GM18505 (cell line): ENCODE data around the gene DMD.
A peak's percentile ranks its signal among the peaks of the same experiment; 100 is the strongest.

Experiments used
- ATAC-seq: cut with Tn5 transposase; IDR thresholded peaks from one replicate; pipeline ENCODE4 v1.9.1; 2021; ENCODE audit not compliant: unreplicated experiment
- POLR2A ChIP-seq: IDR thresholded peaks from 4 replicates; pipeline ENCODE4 v1.6.1; 2011; ENCODE audit warnings: borderline replicate concordance; ENCODE audit not compliant: insufficient read depth, insufficient read length; ENCODE audit errors: extremely low read depth

Gene DMD

DNA sequence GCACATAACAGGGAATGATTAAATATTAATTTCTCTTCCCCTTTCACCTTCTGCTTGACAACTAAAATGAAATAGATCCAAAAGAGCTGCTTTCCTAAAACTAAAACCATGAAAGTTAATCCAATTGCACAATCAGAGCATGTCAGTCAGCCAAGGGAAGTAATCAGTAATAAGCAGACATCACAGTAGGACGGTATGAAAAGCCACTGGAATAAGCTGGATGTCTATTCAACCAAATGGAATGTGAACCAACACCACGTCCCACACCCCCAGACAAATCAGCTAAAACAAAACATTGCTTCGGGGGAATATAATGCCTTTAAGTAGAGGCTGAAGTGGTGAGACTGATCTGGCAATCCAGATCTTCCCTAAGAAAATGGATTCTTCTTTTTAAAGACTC, 1280.1 kb downstream of the DMD start:
- no peak for TF ChIP-seq POLR2A
- ATAC-seq = no peak

DNA sequence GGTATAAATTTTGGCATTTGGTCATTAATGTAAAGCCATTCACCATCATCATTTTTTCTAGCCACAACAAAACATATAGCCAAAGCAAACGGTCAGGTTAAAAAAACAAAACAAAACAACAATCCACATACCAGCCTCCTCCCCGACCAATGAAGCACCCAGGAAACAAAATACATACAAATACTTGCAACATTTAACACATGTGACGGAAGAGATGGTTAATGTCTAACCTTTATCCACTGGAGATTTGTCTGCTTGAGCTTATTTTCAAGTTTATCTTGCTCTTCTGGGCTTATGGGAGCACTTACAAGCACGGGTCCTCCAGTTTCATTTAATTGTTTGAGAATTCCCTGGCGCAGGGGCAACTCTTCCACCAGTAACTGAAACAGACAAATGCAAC, 1282.0 kb downstream of the DMD start:
- TF ChIP-seq POLR2A = no peak
- ATAC-seq = no peak

DNA sequence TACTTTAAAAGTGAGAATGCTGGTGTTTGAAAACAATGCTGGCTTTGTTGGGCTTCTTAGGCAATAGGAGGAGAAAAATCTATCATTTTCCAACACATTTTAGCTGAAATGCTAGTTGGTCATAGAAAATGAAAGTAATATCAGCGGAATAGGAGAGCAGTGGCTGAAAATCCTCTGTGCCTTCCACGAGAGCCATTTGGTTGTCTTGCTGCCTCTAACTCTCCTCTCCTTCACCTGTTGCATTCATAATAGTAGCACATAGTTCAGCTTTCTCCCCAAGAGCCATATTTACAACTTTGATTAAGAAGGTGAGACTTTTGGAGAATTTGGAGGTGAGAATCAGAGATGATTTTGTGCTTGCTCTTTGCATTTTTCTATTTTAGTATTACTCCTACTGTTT, 1290.1 kb downstream of the DMD start:
- TF ChIP-seq POLR2A = no peak
- ATAC-seq = no peak

DNA sequence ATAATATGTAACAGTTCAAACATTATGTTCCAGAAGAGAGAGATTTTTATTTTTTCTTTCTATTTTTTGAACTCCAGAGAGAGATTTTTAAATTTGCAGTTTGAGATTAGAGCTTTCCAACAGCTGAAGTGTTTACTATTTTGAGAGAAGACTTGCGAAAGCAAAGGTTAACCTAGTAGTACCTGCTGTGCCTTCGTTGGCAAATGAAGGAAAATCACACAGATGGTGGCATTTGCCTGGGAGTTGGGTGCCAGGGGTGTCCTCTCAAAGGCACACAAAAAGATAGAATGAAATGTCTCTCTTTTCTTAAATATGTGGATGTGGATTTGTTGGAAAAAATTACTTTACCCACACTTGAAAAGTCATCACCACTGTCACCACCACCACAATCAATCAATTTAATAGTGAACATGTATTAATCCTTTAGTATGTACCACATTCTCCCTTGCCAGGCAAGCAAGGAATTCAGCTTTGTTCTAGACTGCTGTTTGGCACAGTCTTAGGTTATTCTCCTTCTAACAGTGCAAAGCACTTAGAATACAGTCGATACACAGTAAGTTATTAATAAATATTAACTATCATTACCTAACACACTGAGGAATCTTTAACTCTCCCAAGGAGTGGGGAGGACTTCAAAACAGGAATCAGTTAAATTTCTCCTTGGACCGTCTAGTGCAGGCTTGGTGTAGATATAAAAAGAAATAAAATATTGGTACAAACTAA, 1301.3 kb downstream of the DMD start:
- no peak for ATAC-seq

DNA sequence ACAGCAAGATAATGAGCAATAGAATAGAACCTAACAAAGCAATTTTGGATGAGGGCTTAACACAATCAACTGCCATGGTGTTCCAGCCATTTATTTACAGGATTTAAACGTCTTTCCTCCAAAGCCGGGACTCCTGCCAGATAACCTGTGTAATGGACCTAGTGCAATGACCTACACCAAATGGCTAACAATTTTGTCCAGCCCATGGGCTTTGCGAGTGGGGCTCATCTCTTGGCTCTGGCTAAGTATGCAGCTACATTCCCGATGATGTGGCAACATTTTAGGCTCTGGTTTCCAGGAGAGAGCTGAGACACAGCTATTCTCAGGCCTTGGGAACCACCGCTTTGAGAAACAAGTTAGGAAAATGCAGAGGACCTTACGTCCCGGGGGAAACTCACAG, 1317.2 kb downstream of the DMD start:
- TF ChIP-seq POLR2A = no peak
- no peak for ATAC-seq

More for the DNA sequence above, 1301.3 kb downstream of the DMD start:
- no peak for TF ChIP-seq POLR2A

DNA sequence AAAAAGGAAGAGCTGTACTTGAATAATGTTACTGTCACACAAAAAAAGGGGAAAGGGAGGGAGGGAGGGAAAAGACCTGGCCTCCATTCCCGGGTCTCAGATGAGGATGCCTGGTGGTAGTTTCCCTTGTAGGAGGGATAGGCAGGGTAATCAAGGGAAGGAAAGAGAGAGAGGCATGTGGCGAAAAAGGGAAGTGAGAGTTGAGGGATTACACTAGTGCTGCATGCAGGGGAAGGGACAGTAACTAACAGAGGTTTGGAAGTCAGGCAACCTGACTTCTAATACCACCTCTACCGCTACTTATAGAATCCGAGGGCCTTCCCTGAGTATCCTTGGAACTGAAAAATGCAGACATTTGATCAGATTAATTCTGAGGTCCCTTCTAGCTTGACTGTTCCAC, 1317.8 kb downstream of the DMD start:
- no peak for TF ChIP-seq POLR2A
- peak; percentile 98 for ATAC-seq

DNA sequence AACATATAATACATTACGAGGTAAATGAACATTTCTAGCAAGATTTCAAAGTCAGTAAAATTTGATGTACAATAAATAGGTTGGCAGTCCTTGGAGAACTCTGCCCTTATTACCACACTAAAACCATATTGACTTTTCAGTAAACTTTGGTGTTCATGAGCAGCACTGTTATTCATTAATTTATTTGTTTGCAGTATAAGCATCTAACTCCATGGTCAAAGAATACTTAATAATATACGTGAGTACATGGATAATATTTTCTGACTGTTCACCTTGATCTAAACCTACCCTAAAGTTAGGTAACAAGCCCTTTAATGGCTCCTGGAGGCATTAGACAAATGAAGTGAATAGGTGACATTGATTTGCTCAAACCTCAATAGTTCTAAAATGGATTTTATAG, 1322.3 kb downstream of the DMD start:
- ATAC-seq = no peak
- TF ChIP-seq POLR2A = no peak

DNA sequence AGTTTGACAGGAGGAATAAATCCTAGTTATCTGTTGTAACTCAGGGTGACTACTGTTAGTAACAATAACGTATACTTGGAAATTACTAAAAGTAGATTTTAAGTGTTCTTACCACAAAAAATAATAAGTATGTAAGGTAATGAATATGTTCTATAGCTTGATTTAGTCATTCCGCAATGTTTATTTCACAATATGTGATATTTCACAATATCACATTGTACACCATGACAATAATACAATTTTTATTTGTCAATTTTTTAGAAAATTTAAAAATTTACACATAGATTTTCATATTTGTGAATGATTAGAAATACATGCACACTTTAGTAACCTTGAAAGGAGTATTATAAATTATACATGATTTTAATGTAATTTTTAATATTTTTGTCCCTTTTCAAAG, 1326.8 kb downstream of the DMD start:
- TF ChIP-seq POLR2A = no peak
- no peak for ATAC-seq

DNA sequence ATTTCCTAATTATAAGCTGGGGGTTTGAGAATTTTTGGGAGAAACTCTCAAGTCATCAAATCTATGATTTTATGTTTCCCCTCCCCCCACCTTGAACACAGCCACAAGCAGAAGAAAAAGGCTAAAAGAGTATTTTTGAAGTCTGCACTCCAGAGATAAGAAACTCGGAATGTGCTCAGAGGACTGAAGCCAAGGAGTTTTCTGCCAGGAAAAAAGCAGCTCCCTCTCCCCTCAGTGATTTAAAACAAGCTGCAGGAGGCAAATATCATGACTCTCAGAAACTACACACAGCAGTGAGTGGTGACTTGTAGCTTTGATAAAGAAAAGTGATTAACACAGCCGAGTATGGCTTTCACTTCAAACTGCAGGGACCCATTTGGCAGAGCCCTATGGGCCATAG, 1339.3 kb downstream of the DMD start:
- TF ChIP-seq POLR2A = no peak
- ATAC-seq = no peak

DNA sequence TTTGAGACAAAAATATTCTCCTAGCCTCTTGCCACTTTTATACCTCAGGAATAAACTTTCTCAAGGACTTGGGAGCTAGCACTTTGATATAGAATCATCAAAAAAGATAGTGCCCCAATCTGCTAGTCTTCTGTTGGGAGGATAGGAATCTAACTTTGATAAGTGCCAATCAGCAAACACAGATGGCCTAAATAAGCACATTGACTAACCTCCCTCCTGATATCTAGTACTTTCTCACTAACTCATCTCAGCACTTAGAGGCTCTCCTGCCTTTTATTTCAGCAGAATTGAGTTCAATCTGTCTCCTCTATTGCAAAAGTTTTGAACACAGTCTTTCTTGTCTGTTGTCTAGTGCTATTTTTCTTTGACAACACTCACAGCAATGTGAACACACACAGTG, 1341.1 kb downstream of the DMD start:
- no peak for ATAC-seq
- no peak for TF ChIP-seq POLR2A

DNA sequence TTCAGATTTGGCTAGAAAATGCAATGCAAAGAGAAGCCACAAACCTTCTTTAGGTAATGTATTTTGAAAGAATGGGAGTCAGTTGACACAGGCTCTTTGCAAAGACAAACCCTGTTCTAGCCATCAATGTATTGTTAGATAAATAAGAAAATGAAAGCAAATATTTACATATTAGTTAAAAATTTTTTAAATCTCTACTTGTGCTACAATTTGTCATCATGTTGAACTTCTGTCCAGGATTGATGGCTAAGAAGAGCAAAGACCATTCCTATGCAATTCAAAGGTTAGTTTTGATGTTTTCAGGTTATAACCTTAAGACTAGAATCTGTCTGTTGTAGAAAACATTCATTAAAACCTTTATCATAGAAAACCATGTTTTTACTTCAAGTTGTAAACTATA, 1350.7 kb downstream of the DMD start:
- ATAC-seq = no peak
- TF ChIP-seq POLR2A = no peak

DNA sequence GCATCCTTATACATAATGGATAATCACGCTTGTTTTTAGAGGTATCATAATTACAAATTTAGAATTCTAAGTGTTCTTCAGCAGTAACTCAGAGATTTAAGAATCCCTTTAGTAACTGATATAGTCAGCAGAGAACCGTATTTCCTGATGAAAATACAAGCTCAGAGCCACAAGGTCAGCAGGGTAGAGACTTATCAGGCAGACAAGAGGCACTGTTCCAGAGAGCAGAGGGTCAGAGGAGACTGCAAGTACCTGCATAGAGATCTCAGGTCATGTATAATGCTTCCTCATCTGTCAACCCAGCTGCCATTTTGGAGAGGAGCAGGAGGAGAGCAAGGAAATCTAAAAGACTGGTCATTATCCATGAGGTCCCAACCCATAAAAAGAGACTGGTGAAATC, 1352.4 kb downstream of the DMD start:
- ATAC-seq = no peak
- TF ChIP-seq POLR2A = no peak

DNA sequence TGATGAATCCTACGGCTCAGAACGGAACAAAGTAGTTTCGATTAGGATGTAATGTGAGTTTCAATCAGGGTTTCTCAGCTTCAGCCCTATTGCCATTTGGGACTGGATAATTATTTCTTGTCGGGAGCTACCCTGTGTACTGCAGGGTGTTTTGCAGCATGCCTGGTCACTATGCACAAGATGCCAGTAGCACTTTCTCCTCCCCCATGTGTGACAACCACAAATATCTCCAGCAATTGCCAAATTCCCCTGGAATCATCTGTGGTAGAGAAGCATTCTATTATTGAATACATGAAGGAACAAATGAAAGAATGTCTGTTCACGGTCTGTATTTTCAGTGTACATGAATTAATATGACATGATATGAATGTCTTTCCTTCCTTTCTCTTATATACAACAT, 1356.6 kb downstream of the DMD start:
- ATAC-seq = no peak
- no peak for TF ChIP-seq POLR2A

DNA sequence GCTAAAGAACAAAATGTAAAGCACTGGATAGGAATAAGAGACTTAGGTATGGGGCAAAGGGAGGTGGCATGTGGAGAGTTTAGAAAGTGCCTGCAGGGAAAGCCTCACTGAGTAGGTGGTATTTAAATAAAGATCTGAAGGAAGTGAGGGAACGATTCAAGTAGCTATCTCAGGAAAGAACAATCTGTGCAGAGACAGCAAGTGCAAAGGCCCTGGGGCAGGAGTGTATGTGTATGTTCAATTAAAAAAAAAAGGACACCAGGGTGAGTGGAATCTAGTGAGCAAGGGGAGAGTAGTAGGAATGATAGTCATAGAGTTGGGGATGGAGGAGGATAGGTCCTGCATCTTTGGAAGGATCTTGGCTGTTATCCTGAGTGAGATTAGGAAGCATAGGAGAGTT, 1359.6 kb downstream of the DMD start:
- no peak for ATAC-seq
- TF ChIP-seq POLR2A = no peak

DNA sequence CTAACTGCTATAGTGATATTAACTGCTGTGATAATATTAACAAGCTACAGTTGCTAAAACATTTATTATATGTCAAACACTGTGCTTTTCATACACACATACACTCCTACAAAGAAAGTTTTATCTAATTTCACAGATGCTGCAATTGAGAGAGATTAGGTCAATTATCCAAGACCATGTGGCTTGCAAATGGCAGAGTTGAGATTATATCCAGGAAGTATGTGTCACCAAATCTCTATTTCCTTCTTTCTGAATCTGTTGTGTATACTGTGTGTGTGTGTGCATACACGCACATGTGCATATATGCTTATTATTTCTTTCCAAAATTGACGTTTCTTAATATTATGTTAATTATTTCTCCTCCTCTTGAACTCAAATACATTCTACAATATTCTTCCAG, 1363.6 kb downstream of the DMD start:
- no peak for TF ChIP-seq POLR2A
- no peak for ATAC-seq

DNA sequence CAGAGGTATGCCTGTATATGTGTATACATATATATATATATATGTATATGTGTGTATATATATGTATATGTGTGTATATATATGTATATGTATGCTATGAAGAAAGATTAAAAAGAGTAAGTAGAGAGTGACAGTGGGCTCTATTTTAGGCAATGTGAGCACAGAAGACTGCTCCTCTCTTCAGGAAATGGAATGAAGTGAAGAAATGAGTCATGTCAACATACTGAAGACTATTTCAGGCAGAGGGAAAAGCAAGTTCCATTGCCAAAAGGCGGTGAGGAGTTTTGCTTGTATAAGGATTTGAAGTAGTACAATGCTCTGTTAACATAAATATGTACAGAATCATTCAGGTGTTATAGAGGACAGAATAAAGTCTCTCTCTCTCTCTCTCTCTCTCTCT, 1366.3 kb downstream of the DMD start:
- TF ChIP-seq POLR2A = no peak
- no peak for ATAC-seq

DNA sequence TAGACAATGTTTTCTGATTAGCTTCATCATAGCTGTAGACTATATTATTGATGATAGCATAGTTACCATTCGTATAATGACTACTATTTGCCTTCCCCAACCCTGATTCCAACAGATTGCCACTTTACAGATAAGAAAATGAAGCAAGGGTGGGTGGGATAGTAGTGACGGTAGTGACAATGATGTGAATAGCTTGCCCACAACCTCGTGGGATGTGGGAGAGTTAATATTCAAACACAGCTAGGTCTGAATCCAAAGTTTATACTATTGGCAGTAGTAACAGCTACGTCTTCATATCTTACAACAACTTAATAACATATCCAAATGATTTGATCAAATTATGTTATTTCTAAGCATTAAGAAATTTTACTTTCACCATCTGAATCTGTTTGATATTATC, 1372.7 kb downstream of the DMD start:
- no peak for TF ChIP-seq POLR2A
- no peak for ATAC-seq
